Measurements from ENCODE around the gene GCN1.
"Not testable (repeated sequence)": the region's sequence is repeated elsewhere in the genome, so short reads cannot be mapped to it uniquely, and the experiment has no call there.

GCN1 gene

DNA sequence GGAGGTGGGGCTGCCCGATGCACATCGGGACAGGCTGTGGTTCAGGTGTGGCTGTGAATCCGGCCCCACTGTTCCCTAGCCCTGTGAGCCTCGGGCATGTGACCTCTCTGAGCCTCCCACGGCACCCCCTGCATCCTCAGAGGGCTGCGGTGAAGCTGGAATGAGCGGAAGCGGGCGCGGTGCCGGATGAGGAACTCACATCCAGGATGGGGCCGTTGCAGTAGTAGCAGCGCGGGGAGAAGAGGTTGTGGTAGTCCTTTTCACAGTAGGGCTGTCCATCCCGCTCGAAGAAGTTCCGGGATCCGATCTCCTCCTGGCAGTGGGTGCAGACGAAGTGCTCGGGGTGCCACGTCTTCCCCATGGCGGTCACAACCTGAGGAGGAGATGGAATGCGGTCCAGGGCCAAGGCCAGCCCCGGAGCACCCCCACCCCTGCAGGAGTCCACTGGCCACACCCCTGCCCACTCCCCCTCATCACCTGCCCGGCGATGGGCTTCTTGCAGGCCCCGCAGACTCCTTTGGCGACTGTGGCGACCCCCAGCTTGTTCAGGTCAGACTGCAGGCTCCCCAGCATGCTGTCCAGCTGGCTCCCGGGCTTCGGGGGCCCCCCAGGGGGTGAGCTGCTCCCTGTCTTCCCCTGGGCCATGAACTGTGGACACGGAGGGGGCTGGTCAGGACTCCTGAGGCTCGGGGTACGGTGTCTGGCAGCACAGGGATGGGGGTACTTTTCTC is 20.3 kb upstream of the GCN1 start:
- no peak for DNase-seq

DNA sequence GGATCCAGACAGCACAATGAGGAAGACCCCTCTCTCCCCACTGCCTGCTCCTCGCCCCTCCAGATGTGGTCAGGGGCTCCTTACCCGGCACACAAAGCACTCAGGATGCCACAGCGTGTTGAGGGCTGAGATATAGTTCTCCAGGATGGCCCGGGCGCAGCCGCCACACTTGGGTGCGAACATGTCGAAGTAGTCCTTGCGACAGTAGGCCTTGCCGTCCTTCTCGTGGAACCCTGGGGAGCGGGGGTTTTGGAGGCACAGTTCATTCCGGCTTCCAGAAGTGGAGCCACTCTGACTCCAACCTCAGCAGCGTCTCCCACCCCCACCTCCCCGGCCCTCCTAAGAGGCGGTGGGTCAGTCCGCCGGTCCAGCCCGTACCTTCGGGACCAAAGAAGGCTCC is 19.2 kb upstream of the GCN1 start:
- DNase-seq: no peak

DNA sequence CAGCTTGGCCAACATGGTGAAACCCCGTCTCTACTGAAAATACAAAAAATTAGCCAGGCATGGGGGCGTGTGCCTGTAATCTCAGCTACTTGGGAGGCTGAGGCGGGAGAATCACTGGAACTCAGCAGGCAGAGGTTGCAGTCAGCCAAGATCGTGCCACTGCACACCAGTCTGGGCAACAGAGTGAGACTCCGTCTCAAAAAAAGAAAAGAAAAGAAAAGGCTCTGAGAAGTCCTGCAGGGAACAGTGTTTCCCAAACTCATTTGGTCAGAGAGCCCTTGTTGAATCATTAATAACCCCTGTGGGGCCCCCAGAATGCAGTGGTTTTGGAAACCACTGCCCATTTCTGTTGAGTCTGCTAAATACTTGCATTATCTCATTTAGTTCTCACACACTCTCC is 18.7 kb upstream of the GCN1 start:
- DNase-seq: not testable (repeated sequence)

DNA sequence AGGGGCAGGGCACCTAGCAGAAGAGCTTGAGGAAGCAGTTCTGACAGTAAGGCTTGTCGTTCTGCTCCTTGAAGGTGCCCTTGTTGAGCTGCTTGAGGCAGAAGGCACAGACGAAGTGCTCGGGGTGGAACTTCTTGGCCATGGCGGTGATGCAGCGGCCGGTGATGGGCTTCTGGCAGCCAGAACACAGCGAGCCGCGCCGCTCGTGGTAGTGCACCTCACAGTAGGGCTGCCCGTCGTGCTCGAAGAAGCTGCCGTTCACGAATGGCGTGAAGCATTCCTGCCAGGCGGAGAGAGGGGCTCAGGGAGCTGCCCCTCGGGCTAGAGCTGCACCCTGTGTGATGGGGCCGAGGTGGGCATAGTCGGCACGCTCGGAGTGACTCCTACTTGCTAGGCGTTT is 17.8 kb upstream of the GCN1 start:
- no peak for DNase-seq

DNA sequence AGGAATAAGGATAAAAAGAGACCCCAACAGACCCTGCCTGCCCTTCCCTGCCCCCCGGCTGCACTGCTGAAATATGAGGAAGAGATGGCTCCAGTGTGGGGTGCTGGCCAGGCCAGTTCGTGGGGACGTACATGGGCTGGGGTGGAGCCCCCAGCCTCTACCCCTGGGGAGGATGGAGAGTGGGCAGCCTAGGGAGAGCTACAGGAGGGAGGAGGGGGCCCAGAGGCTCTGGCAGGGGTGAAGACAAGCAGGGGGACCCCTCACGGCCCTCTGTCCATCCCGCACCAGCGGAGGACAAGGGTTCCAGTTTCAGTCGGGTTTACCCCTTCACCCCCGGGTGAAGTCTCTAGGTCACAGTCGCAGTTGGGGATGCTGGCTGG is 17.4 kb upstream of the GCN1 start:
- DNase-seq: no peak

DNA sequence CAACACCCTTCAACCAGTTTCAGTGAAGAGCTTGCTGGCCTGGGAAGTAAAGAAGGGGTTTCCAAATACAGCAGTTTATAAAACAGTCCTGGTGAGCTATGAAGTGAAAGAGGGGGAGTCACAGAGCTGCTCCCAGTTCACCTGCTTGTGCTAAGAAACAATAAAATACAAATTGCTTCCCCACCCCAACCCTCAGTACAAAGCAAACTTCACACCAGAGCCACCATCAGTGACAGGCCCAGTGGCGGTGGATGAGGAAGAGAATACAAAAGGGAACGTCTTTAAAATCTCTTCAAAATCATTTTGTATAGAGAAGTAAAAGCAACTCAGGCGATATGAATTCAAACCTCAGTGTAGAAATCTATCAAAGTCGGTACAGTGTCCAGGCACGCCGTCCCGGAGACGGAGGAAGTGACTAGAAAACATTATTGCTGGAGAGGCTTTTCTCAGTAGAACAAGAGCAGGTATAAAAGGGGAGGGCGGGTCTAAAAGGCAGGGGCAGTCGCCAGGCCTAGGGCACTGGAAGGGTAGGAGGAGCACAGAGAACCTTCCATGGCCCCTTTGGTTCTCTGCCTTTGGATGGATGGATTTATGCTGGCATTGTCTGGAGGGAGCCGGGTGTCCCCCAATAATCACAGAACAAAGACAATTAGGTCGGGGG is 16.9 kb upstream of the GCN1 start:
- no peak for DNase-seq

DNA sequence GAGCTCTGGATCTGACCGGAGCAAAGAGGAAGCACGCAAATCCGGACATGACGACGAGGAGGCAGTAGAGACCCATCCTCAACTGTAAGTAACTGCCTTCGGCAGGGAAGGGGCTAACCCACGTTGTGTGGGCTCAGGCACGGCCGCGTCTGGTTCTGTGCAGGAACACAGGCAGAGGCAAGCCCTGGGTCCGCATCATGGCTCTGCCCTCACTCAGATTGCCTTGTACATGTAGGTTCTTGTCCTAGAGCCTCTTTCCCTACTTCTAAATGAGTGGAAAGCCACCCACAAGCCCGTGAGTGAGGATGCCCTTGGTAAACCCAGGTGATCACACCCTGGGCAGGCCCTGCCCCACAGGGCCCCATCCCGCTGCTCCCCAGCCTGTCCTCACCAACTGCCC is 15.3 kb upstream of the GCN1 start:
- DNase-seq: no peak

DNA sequence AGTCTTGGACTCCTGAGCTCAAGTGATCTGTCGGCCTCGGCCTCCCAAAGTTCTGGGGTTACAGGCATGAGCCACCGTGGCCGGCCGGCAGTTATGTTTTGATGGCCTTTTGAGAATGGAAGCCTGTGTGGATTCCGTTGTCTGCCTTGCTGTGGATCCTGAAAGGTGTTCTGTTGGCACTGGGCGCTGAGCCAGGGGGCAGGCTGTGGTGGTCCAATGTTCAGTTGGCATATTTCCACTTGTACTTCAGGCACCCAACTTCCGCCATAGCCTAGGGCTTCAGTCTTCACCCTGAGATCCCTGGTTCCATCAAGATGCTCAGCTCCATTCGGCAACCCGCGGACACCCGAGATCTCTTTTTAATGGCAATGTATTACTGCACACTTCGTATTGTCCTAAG is 12.7 kb upstream of the GCN1 start:
- DNase-seq: no peak

DNA sequence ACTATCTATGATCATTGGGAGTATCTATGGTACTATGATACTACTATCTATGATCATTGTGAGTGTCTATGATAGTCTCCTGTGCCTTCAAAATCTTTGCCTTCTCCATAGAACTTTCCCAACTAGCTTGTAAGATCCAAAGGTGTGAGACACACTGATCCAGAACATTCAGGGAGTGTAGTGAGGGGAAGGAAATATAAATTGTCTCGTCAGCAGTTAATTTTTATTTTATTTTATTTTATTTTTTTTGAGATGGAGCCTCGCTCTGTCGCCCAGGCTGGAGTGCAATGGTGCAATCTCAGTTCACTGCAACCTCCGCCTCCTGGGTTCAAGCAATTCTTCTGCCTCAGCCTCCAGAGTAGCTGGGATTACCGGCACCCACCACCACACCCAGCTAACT is 12.3 kb upstream of the GCN1 start:
- not testable (repeated sequence) for DNase-seq

DNA sequence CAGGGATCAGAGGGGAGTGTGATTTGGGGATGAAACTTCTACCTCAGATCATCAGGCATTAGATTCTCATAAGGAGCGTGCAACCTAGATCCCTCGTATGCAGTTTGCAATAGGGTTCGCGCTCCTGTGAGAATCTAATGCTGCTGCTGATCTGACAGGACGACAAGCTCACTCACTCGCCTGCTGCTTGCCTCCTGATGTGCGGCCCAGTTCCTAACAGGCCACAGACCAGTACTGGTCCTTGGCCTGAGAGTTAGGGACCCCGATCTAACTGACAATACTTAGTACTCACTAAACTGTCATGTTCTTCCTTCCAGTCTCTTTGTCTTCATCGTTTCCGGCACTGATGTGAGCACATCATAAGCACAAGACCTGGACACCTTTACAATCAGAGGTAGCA is 11.7 kb upstream of the GCN1 start:
- no peak for DNase-seq

DNA sequence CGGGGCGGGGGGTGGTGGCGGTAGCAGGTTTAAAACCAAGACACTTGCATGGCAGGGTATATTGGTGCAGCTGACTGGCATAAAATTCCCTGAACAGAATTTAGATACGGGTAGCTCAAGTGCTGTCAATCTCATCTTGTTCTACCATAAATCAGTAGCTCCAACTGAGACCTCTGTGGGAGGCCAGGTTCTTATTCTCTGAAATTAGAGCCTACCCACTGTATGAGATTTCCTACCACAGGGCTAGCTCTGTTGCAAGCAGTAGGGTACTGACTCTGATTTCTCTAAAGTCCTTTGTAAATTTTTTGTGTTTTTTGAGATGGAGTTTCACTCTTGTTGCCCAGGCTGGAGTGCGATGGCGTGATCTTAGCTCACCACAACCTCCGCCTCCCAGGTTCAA is 9.7 kb upstream of the GCN1 start:
- no peak for DNase-seq

DNA sequence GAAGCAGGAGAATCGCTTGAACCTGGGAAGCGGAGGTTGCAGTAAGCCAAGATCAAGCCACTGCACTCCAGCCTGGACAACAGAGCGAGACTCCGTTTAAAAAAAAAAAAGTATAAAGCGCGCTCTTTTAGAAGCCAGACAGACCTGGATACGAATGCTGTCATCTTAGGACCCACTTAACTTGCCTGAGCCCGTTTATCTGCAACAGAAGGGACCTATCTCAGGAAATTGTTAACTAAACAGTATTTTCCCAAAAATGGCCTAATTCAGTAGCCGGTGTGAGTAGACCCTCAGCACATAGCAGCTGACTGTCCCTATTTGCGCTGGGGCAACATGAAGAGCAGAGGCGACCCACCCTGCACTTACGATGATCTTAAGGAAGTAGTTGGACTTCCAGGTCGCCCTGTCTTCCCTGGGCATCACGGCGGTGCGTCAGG is 5.9 kb upstream of the GCN1 start:
- DNase-seq: no peak

DNA sequence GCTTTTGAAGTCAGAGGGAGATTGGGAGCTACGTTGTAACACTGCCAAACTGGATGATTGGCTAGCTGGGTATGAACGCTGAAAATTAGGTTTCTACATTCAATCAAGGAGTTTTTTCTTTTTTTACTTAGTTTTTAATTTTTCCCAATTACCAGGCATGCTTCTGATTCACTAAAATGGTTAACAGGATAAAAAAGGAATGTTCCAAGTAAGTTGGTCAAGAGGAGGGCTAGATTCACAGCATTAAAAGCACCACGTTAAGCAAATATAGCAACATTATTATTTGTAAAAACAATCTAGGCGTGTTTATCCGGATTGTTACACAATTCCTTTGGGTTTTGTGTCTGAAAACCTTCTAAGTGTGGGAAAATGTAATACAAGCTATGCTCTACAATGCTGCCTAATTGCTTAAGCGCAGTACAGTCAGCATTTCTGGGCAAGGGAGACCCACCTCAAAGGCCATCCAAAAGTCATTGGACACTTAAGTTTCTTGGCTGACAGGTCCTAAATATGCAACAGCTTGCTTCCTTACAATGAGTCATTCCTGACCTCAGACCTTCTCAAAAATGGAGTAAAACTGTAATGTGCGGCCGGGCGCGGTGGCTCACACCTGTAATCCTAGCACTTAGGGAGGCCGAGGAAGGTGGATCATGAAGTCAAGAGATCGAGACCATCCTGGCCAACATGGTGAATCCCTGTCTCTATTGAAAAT is 5.2 kb upstream of the GCN1 start:
- DNase-seq: no peak

DNA sequence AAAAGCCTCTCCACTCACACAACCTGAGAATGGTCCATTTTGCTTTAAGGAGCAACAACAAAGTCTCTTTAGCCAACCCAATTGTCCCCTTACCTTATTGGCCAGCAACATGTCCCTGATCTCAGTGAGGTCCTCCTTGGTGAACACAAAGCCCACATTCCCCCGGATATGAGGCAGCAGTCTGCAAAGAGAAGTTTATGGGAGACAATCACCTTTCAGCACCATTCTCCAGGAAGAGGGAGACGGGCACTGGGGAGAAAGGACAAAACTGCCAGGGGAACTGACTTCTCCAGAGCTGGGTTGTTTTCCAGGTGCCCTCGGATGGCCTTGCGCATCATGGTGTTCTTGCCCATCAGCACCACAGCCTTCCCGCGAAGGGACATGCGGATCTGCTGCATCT is 4.5 kb upstream of the GCN1 start:
- no peak for DNase-seq

DNA sequence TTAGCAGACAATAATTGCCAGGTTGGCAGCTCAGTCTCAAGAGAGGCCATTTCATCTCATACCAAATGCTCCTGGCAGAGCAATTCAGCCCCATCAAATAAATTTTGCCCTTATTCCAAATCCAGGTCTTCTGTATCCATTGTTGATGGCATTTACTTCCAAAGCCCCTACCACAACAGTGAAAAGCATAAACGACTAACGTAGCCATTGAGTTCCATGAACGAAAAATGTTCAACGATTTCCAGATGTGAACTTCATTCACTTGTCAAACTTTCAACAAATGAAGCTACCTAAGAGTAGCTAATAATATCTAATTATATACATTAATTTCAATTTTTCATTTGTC is 3.0 kb upstream of the GCN1 start:
- no peak for DNase-seq

DNA sequence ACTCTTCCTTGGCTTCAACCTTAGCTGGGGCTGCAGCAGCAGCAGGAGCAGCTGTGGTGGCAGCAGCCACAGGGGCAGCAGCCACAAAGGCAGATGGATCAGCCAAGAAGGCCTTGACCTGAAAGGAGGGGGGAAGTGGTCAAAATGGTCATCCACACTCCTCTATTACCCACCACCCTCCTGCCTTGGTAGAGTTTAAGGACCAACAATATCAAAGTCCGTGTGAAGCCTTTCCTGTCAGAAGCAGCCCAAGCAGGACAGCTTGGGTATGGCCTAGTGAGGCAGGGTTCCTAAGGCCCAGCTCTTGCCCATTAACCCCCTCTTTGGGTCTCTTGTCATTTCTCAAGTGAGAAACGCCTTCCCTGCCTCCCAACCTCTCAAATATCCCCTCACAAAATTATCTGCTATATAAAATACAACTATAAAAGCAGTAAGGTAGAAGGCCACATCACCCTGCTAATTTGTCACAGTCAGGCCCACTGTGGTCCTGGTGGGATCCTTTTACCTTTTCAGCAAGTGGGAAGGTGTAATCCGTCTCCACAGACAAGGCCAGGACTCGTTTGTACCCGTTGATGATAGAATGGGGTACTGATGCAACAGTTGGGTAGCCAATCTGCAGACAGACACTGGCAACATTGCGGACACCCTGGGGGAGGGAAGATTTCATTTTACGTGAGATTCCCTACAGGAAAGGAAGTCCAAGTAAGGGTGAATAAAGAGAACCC is 2.5 kb upstream of the GCN1 start:
- not testable (repeated sequence) for DNase-seq

DNA sequence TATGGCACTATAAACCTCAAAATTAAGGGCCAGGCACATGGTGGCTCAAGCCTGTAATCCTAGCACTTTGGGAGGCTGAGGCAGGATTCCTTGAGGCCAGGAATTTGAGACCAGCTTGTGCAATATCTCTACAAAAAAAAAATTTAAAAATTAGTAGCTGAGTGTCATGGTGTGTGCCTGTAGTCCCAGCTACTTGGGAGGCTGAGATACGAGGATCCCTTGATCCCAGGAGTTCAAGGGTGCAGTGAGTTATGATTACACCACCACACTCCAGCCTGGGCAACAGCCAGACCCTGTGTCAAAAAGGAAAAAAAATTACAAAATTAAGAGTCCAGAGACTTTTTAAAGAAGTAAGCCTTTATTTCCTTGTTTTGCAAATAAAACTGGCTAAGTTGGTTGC is 1.8 kb upstream of the GCN1 start:
- DNase-seq: no peak

DNA sequence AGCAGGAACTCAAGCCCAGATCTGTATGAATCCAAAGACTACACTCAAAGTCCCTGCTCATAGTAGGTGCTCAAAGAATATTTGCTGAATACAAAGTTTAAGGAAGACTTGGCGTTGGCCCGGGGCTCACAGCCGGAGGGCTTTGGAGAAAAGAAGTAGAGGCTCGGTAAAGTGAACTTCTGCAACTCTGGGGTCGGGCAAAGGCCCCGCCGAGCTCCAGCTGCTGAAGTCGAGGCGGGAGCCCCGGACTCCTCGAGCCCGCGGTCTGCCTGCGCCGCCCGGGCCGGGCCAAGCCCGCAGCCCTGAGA is 335 bp downstream of the GCN1 start:
- no peak for DNase-seq

DNA sequence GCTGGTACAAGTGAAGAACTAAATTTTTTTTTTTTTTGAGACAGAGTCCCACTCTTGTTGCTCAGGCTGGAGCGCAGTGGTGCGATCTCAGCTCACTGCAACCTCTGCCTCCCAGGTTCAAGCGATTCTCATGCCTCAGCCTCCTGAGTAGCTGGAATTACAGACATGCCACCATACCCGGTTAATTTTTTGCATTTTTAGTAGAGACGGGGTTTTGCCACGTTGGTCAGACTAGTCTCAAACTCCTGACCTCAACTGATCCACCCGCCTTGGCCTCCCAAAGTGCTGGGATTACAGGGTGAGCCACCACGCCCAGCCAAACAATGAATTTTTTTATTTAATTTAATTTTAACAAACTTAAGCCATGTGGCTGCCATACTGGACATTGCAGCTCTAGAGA is 1.2 kb downstream of the GCN1 start:
- DNase-seq: not testable (repeated sequence)

DNA sequence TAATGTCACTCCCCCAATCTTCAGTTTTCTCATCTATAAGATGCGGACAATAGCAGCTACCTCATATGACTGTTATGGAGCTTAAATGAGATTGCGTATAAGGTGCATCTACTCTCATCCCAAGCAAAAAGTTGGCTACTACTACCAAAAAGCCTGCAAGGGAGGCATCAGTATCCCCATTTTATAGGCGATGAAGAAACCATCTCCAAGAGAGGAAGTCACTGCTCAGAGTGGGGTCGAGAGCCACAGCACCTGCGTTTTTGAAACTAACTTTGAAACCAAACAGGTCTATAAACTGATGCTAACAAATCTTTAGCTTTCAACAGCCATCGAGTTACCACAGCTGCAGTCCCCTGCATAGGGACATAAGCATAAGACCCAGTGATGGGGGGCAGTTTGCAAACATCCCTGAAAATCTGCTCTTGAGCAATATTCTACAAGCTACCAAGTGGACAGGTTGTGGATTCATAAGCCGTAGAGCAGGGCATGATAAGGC is 3.5 kb downstream of the GCN1 start:
- DNase-seq: no peak

DNA sequence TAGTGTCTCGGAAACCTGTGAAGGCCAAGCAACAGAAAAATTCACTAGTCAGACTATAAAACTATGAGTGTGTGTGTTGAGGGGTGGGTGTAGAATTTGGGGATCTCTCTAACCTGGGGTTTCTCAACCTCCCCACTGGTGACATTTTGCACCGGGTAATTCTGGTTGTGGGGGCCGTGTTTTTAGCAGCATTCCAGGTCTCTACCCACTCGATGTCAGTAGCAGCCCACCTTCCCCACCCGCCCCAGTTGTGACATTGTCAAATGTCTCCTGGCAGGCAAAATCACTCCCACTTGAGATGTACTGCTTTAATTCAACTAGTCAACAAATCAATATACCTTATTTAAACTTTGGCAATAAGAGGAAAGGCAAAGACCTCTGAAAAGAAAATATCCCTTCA is 4.1 kb downstream of the GCN1 start:
- no peak for DNase-seq

DNA sequence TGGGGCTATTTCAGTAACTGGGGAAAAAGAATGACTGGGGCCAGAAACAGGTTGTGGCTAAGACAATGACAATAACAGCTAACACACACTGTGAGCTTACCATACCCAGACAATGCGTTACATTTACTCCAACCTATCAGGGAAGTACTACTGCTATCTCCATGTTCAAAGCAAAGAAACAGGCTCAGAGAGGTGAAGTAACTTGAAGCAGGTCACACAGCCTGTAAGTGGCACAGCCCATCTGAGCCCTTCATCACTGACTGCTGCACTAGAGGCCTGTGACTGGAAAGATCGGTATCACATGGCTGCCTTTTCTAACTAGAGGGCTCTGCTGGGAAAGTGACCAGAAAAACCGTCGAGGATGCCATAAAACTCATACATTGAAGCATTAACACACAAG is 7.9 kb downstream of the GCN1 start:
- DNase-seq: no peak

DNA sequence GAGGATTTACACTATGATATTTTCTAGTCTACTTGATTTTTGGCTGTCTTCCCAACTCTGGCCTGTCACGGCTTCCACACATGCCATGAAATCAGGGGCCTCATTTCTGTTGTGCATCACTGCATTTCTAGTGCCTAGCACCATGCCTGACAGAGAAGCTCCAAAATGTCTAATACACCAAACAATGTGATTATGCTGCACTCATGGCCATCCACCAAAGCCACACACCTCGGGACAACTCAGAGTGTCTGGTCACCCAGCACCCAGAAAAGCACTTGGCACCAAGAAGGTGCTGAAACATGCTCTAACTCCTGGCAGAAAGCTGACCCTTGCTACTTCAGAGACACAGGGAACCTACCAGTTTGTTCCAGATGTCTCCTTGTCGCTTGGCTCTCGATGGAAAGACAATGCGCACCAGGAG is 11.3 kb downstream of the GCN1 start:
- no peak for DNase-seq
